Stimulated activated memory B cell treated with anti-CD40 and anti-IgM and Interleukin-4, amounts not matched to agents 10 μg/mL and 1 μg/mL and 100 μg/mL, for 72 hours (primary cell): ENCODE measurements around the gene TSPO2.
"Not testable (repeated sequence)": the region's sequence is repeated elsewhere in the genome, so short reads cannot be mapped to it uniquely, and the experiment has no call there.

Experiments
- ATAC-seq: fragments of 150-1000 bp; cut with Tn5 transposase; 2 replicates; pipeline ENCODE4 v1.10.0; 2021
- H3K27ac Mint-ChIP-seq: one replicate; pipeline ENCODE4 v1.8.0; 2022; ENCODE audit warnings: mild to moderate bottlenecking, mixed read lengths
- H3K27me3 Mint-ChIP-seq: one replicate; pipeline ENCODE4 v1.8.0; 2022; ENCODE audit warnings: mixed read lengths
- H3K36me3 Mint-ChIP-seq: one replicate; pipeline ENCODE4 v1.8.0; 2022; ENCODE audit warnings: mixed read lengths
- H3K4me1 Mint-ChIP-seq: one replicate; pipeline ENCODE4 v1.8.0; 2022; ENCODE audit warnings: mixed read lengths
- H3K4me3 Mint-ChIP-seq: one replicate; pipeline ENCODE4 v1.8.0; 2022; ENCODE audit warnings: mild to moderate bottlenecking, moderate library complexity, mixed read lengths
- H3K9me3 Mint-ChIP-seq: one replicate; pipeline ENCODE4 v1.8.0; 2022; ENCODE audit warnings: mixed read lengths

TSPO2 gene

DNA sequence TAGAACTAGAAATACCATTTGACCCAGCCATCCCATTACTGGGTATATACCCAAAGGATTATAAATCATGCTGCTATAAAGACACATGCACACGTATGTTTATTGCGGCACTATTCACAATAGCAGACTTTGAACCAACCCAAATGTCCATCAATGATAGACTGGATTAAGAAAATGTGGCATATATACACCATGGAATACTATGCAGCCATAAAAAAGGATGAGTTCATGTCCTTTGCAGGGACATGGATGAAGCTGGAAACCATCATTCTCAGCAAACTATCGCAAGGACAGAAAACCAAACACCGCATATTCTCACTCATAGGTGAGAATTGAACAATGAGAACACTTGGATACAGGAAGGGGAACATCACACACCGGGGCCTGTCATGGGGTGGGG lies 26.4 kb upstream of the TSPO2 start:
- not testable (repeated sequence) for H3K27ac Mint-ChIP-seq, ATAC-seq, H3K4me1 Mint-ChIP-seq, H3K9me3 Mint-ChIP-seq, H3K4me3 Mint-ChIP-seq
- peaks cover 17% of the 10 kb centered on the region for H3K36me3 Mint-ChIP-seq
- H3K27me3 Mint-ChIP-seq: peaks cover 24% of the 10 kb centered on the region

DNA sequence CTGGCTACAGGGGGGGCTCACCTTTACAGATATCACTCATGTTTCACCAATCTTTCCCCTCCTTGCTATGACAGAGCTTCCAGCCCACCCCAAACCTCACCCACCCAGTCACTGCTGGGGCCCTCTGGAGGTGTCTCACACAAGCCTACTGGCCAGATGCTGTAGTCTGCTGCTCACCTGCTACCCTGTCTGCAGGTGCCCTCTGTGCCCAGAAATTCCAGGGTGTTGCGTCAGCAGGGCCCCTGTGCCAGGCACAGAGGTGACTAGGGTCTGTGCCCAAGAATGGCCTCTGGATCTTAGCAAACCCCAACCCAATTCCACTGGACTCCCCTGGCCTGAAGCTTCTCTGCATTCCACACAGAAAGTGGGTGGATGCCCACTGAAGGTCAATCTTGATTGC lies 24.6 kb upstream of the TSPO2 start:
- H3K4me3 Mint-ChIP-seq: no peak overlapping the region
- ATAC-seq: no peak
- peaks cover 22% of the 10 kb centered on the region for H3K27me3 Mint-ChIP-seq
- no peaks in the 10 kb centered on the region for H3K4me1 Mint-ChIP-seq
- peaks cover 3% of the 10 kb centered on the region for H3K9me3 Mint-ChIP-seq
- H3K27ac Mint-ChIP-seq: no peak overlapping the region
- peaks cover 17% of the 10 kb centered on the region for H3K36me3 Mint-ChIP-seq

GRCh38 chr6:41021832-41022231 lies 20.4 kb upstream of the TSPO2 start:
- no peak for ATAC-seq
- H3K36me3 Mint-ChIP-seq: peaks cover 17% of the 10 kb centered on the region
- H3K27me3 Mint-ChIP-seq: peaks cover 16% of the 10 kb centered on the region
- H3K4me3 Mint-ChIP-seq: no peak overlapping the region
- H3K9me3 Mint-ChIP-seq: peaks cover 3% of the 10 kb centered on the region
- no peak overlapping the region for H3K27ac Mint-ChIP-seq
- no peaks in the 10 kb centered on the region for H3K4me1 Mint-ChIP-seq

DNA sequence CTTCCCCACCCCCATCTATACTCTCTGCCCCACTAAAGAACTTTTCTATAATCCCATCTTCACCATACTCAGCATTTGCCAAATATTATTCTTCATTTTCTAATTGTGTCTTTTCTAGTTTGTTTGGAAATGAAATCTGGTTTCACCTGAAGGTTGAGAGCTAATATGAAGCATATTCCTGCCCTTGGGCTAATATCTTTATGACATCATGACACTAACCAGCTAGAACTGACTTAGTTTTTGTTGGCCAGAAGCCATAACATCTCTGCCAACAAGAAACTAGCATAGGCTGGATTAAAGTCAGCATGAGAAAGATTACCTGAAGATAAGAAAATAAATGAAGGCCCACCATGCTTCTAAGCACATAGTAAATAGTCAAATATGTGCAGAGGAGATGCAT lies 20.0 kb upstream of the TSPO2 start:
- Mint-ChIP-seq H3K9me3 (peaks cover 3% of the 10 kb centered on the region), H3K27me3 (peaks cover 16% of the 10 kb centered on the region), H3K4me1 (peaks cover 5% of the 10 kb centered on the region), H3K36me3 (peaks cover 17% of the 10 kb centered on the region), H3K27ac (no peak overlapping the region), H3K4me3 (no peak overlapping the region)
- ATAC-seq: no peak

DNA sequence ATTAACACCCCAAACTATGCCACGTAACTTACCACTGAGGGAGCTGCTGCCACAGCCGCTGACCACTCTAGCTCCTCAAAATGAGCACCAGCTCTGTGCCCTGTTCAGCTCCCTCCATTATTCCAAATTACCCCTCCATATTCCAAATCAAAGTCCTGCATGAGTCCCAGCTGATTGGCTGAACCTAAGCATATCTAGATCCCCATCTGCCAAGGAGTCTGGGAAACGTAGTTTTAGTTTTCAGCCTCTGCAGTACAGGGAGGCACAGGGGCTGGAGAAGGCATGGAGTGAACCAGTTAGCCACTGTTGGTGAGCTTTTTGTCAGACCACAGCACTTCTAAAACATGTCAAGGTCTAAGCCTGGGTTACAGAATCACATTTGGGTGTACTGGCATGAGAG lies 19.2 kb upstream of the TSPO2 start:
- H3K36me3 Mint-ChIP-seq: peaks cover 15% of the 10 kb centered on the region
- no peak overlapping the region for H3K4me3 Mint-ChIP-seq
- H3K9me3 Mint-ChIP-seq: peaks cover 3% of the 10 kb centered on the region
- H3K27me3 Mint-ChIP-seq: peaks cover 10% of the 10 kb centered on the region
- ATAC-seq: no peak
- no peak overlapping the region for H3K27ac Mint-ChIP-seq
- H3K4me1 Mint-ChIP-seq: peaks cover 13% of the 10 kb centered on the region

DNA sequence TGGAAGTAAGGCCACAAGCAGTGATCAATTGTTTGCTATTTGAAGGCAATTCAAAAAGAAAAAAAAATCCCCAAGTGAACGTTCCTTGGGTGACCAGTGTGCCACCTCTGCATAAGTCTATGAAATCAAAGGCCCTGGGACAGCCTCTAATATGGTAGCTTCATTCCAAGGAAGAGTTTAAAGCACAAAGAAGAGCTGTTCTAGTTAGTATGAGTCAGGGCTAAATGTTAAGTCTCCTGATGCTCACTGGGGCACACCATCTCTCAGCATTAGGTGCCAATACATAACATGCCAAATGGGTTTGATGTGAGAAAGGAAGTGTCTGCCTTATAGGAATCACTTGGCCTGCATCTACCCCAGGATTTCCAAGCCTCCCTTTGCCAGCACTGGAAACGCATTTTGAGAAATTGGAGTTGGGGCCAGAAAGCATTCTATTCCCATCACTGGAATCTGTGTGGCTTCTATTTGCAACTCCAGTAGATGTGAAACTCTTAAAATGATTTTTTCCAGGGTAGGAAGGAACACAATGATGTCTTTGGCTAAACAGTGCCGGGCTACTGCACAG lies 16.2 kb upstream of the TSPO2 start:
- ATAC-seq: no peak
- H3K9me3 Mint-ChIP-seq: no peaks in the 10 kb centered on the region
- no peaks in the 10 kb centered on the region for H3K27me3 Mint-ChIP-seq
- no peak overlapping the region for H3K4me3 Mint-ChIP-seq
- H3K4me1 Mint-ChIP-seq: peaks cover 22% of the 10 kb centered on the region
- H3K27ac Mint-ChIP-seq: no peak overlapping the region
- H3K36me3 Mint-ChIP-seq: no peaks in the 10 kb centered on the region

DNA sequence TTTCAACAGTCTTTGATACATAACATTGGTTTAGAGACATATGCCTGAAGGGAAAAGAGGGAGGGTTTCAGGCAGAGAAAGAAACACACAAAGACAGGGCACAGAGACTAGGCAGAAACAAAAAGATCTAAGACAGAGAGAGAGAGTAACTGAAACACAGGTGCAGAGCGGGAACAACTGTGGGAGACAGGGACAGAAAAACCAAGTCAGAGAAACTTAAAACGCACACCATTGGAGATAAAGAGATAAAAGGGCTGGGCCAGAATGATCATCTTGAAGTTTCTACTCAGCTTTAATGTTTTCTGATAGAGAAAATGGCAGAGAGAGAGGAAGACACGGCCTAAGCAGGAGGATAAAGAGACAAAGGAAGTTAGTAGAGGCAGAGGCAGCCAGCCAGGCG lies 15.0 kb upstream of the TSPO2 start:
- H3K27ac Mint-ChIP-seq: peak overlapping the region; percentile 57
- H3K36me3 Mint-ChIP-seq: no peaks in the 10 kb centered on the region
- no peaks in the 10 kb centered on the region for H3K27me3 Mint-ChIP-seq
- no peaks in the 10 kb centered on the region for H3K9me3 Mint-ChIP-seq
- H3K4me1 Mint-ChIP-seq: peaks cover 22% of the 10 kb centered on the region
- H3K4me3 Mint-ChIP-seq: peak overlapping the region; percentile 83
- no peak for ATAC-seq

- Mint-ChIP-seq H3K9me3 (no peaks in the 10 kb centered on the region), H3K27ac (peak overlapping the region; percentile 57), H3K27me3 (no peaks in the 10 kb centered on the region), H3K4me1 (peaks cover 22% of the 10 kb centered on the region), H3K36me3 (no peaks in the 10 kb centered on the region), H3K4me3 (peak overlapping the region; percentile 83)
- ATAC-seq: peak; percentile 92
Observed at GRCh38 chr6:41027799-41028560, 14.3 kb upstream of the TSPO2 start.

GRCh38 chr6:41028561-41029412 lies 13.5 kb upstream of the TSPO2 start:
- peaks cover 22% of the 10 kb centered on the region for H3K4me1 Mint-ChIP-seq
- H3K36me3 Mint-ChIP-seq: no peaks in the 10 kb centered on the region
- H3K27me3 Mint-ChIP-seq: no peaks in the 10 kb centered on the region
- H3K4me3 Mint-ChIP-seq: peak overlapping the region; percentile 83
- peak; percentile 51 for ATAC-seq
- peak overlapping the region; percentile 57 for H3K27ac Mint-ChIP-seq
- H3K9me3 Mint-ChIP-seq: no peaks in the 10 kb centered on the region

- Mint-ChIP-seq H3K27me3 (no peaks in the 10 kb centered on the region), H3K27ac (no peak overlapping the region), H3K36me3 (no peaks in the 10 kb centered on the region), H3K9me3 (no peaks in the 10 kb centered on the region), H3K4me3 (no peak overlapping the region), H3K4me1 (peaks cover 12% of the 10 kb centered on the region)
- no peak for ATAC-seq
Observed at GRCh38 chr6:41032830-41033229, 9.4 kb upstream of the TSPO2 start.

DNA sequence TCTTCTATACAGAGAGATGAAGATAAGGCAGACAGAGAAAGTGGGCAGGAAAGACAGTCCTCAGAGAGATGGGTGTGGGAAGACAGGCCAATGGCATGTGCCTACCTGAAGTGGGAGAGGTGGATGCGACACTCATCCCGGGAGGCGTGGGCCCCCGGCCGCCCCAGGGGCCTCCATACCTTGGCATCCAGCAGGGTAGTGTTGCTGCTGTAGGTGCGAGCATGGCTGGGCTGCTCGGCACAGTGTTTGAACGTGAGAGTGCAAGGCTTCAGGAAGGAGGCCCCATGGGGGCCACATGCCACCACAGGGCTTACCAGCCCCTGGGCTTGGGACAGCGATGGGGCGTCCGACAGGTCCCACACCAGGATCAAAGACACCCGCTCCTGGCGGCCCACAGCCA lies 8.5 kb upstream of the TSPO2 start:
- no peak overlapping the region for H3K4me3 Mint-ChIP-seq
- no peak overlapping the region for H3K27ac Mint-ChIP-seq
- H3K9me3 Mint-ChIP-seq: no peaks in the 10 kb centered on the region
- peaks cover 6% of the 10 kb centered on the region for H3K4me1 Mint-ChIP-seq
- no peak for ATAC-seq
- no peaks in the 10 kb centered on the region for H3K36me3 Mint-ChIP-seq
- no peaks in the 10 kb centered on the region for H3K27me3 Mint-ChIP-seq

DNA sequence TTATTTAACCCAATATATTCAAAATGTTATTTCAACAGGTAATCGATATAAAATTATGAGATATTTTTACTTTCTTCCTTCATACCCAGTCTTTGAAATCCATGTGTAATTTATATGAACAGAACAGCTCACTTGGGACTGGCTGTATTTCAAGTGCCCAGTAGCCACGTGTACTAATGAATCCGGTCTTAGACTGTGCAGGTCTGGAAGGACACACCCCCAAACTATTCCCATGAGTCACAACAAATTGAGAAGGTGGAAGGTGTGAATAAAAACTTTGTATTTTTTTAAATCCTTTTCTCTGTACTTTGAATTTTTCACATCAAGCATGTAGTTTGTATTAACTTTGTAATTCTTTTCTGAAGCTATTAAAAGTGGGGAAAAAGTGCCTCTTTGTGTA lies 6.1 kb upstream of the TSPO2 start:
- H3K9me3 Mint-ChIP-seq: no peaks in the 10 kb centered on the region
- no peaks in the 10 kb centered on the region for H3K36me3 Mint-ChIP-seq
- no peak overlapping the region for H3K4me3 Mint-ChIP-seq
- H3K27me3 Mint-ChIP-seq: no peaks in the 10 kb centered on the region
- no peaks in the 10 kb centered on the region for H3K4me1 Mint-ChIP-seq
- ATAC-seq: no peak
- no peak overlapping the region for H3K27ac Mint-ChIP-seq

- Mint-ChIP-seq H3K27ac (peak overlapping the region; percentile 30), H3K27me3 (no peaks in the 10 kb centered on the region), H3K9me3 (no peaks in the 10 kb centered on the region), H3K4me3 (no peak overlapping the region), H3K4me1 (no peaks in the 10 kb centered on the region), H3K36me3 (no peaks in the 10 kb centered on the region)
- ATAC-seq: no peak
Observed at GRCh38 chr6:41036601-41037000, 5.7 kb upstream of the TSPO2 start.

DNA sequence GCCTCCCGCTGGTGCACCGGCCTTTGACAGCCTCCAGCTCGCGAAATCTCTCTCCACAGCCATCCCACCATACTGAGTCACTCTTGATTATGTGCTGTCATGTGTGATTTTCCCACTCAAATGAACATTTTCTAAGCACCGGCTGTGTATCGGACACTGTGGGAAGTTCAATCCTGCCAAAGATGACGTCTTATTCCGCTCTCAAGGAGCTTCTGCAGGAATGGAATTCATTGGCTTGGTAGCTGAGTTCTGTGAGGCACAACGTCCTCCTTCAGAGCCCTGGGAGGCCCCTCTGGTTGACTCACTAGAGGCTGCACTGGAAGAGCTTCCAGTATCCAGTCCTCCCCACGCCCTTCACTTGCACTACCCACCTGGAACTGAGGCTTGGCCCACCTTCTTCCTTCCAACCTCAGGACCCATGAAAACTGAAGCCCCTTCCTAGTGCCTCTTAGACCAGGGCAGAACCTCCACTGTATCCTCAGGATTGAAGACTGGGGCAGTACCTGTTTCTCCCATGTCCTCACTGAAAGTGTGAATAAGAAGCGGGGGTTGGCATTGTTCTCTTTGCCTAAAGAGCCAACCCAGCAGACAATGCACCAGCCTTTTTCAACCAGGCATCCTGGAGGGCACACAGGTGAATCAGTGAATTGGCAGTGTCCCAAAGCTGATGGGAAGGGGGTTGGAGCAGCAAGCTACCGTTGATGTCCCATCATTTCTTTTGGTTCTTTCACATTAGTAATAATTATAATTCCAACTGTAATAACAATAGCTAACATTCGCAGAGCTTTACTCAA lies 5.0 kb upstream of the TSPO2 start:
- Mint-ChIP-seq H3K36me3 (peaks cover 5% of the 10 kb centered on the region), H3K27ac (peak overlapping the region; percentile 30)

GRCh38 chr6:41038205-41038604 lies 4.1 kb upstream of the TSPO2 start:
- no peak overlapping the region for H3K4me3 Mint-ChIP-seq

More for the DNA sequence above, 5.0 kb upstream of the TSPO2 start:
- ATAC-seq: no peak
- H3K27me3 Mint-ChIP-seq: no peaks in the 10 kb centered on the region
- H3K4me1 Mint-ChIP-seq: no peaks in the 10 kb centered on the region
- no peak overlapping the region for H3K4me3 Mint-ChIP-seq
- H3K9me3 Mint-ChIP-seq: no peaks in the 10 kb centered on the region

More at GRCh38 chr6:41038205-41038604, 4.1 kb upstream of the TSPO2 start:
- Mint-ChIP-seq H3K4me1 (no peaks in the 10 kb centered on the region), H3K36me3 (peaks cover 6% of the 10 kb centered on the region), H3K27ac (no peak overlapping the region), H3K9me3 (no peaks in the 10 kb centered on the region), H3K27me3 (no peaks in the 10 kb centered on the region)
- no peak for ATAC-seq
